DLD1 (cell line): Measurements from ENCODE around the gene ZCCHC17.

ENCODE experiments used
- in situ Hi-C: cut with HindIII; loops from 2 replicates; pipeline ENCODE4 v1.10.0; 2017; ENCODE audit warnings: low sequenced_read_pairs

The ZCCHC17 gene

GRCh38 chr1:31302709-31303441 is 6.0 kb downstream of the ZCCHC17 start:
- in situ Hi-C loops = no loop called here

DNA sequence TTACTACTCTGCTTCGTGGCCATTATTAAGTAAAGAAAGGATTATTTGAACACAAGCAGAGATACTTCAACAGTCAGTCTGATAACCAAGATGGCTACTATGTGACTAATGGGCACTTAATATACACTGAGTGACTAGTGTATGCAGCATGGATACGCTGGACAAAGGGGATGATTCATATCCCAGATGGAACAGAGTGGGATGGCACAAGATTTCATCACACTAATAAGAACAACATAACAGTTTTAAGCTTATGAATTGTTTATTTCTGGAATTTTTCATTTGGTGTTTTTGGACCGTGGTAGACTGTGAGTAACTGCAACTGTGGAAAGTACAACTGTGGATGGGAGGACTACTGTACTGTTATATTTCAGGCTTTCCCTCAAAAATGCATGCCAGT is 9.4 kb downstream of the ZCCHC17 start:
- in situ Hi-C loops = no loop called here

GRCh38 chr1:31308036-31308435 is 11.2 kb downstream of the ZCCHC17 start:
- in situ Hi-C loops = no loop called here

GRCh38 chr1:31310198-31310597 is 13.4 kb downstream of the ZCCHC17 start:
- in situ Hi-C loops = no loop called here

DNA sequence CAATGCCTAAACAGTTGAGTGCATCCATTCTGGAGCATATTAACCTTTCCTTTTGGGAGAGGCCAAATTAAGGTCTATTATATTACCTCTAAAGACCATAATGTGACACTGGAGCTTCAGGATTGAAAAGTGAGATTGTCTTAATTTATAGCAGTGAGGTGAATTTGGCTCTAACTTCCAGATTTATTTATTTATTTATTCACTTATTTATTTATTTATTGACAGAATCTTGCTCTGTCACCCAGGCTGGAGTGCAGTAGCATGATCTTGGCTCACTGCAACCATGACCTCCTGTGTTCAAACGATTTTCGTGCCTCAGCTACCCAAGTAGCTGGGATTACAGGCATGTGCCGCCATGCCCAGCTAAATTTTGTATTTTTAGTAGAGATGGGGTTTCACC is 19.1 kb downstream of the ZCCHC17 start:
- in situ Hi-C loops = no loop called here

GRCh38 chr1:31318146-31318545 is 21.3 kb downstream of the ZCCHC17 start:
- in situ Hi-C loops = no loop called here

GRCh38 chr1:31324093-31324492 is 27.3 kb downstream of the ZCCHC17 start:
- in situ Hi-C loops = no loop called here

DNA sequence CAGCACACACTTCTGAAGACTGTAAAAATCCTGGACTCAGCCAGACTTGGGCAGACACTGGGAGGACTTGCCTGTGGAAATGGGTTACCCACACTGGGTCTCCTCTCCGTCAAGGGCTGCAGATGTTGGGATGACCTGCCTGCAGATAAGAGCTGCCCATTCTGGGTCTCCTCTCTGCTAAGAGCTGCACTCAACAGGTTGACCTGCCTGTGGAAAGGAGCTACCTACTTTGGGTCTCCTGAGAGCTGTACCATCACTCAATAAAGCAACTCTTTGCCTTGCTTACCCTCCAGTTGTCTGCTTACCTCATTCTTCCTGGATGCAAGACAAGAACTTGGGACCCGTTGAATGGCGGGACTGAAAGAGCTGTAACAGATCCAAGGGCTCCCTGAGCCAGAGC is 28.2 kb downstream of the ZCCHC17 start:
- in situ Hi-C loops = no loop called here

GRCh38 chr1:31326461-31326860 is 29.6 kb downstream of the ZCCHC17 start:
- in situ Hi-C loops = no loop called here

- in situ Hi-C loops = no loop called here
Measured at GRCh38 chr1:31327381-31327780, 30.5 kb downstream of the ZCCHC17 start.

DNA sequence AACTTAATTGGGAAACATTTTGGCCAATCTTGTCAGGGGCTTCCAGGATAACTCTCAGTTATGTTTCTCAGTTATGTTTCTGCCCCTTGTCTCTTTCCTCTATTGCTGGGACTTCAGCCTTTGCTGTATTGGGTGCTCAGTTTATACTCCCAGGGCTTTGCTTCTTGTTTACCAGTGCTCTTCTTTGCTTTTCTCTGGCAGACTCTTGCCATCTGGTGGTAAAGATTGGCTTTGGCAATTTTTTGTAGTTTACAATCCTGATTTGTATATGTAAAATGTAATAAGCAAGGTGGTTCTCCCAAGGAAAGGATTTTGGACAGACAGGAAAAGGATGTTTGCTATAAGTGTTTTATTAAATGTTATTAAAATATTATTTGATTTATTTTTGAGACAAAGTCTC is 38.2 kb downstream of the ZCCHC17 start:
- in situ Hi-C loops = no loop called here

- in situ Hi-C loops = no loop called here
Measured at GRCh38 chr1:31336687-31337467, 40.0 kb downstream of the ZCCHC17 start.

DNA sequence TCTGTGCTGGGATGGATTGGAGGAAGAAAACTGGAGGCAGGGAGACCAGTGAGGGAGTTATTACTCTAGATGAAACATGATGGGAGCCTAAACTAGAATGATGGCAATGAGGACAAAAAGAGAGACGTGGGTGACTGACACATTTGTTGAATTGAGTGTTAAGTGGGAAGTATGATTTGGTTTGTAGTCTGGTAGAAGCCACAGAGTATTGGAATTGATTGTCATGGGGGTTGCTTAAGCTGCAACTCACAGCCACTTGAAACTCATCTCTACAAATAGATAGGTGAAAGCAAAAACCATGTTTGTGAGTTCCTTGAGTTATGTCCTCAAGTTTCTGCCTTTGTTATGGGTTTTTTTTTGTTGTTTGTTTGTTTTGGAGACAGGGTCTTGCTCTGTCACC is 47.7 kb downstream of the ZCCHC17 start:
- in situ Hi-C loops = no loop called here

- in situ Hi-C loops = no loop called here
Measured at GRCh38 chr1:31345635-31346034, 48.8 kb downstream of the ZCCHC17 start.

DNA sequence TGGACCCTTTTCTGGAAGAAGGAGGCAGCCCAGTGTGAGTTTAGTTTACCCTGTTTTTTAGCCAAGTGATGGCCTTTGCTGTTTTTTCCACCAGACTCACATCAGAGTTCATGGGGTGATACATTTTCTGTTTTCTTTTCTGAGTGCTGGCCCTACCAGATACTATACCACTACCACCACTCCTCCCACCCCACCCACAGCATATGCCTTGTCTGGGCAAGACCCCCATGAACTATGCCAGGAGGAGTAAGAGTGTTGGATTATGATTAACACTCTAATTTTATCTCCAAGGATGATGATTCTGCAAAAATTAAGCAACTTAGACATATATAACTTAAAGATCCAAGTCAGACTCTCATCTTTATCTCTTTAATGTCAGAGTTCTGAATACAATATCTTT is 50.0 kb downstream of the ZCCHC17 start:
- in situ Hi-C loops = no loop called here

DNA sequence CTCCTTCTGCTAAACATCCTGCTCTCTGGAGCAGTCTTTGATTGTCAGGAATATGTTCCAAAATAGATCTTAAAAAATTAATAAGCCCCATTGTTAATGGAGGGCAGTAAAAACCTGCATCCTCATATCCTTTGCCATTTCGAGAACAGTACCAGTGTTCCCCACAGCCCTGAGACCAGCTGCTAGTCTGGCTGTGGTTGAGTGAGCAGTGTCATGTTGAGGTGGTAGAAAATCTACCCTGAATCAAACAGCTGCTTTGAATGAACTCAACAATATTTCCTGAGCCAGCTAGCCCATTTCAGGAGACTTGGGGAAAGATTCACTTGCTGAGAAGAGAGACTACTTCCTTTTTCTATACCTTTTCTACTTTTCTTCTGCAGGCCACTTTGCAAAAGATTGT is 51.6 kb downstream of the ZCCHC17 start:
- in situ Hi-C loops = no loop called here

DNA sequence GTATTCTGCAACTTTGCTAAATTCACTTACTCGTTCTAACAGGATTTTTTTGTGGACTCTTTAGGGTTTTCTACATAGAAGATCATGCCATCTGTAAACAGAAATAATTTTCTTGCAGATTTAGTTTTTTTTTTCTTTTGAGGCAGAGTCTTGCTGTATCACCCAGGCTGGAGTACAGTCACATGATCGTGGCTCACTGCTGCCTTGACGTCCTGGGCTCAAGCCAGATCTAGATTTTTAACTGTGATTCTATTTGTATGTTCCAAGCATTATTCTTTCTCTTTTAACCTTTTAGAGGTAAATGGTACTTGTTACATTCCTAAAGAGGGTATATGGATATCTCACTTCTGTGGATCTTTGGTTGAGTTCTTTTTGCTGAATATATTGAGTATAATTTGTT is 57.5 kb downstream of the ZCCHC17 start:
- in situ Hi-C loops = loop anchor here (25.0 kb wide), 1 partner anchor 92 kb away; no protein-coding TSS in a partner anchor

- in situ Hi-C loops = loop anchor here (25.0 kb wide), 1 partner anchor 94 kb away; no protein-coding TSS in a partner anchor
Measured at GRCh38 chr1:31356427-31356826, 59.6 kb downstream of the ZCCHC17 start.

DNA sequence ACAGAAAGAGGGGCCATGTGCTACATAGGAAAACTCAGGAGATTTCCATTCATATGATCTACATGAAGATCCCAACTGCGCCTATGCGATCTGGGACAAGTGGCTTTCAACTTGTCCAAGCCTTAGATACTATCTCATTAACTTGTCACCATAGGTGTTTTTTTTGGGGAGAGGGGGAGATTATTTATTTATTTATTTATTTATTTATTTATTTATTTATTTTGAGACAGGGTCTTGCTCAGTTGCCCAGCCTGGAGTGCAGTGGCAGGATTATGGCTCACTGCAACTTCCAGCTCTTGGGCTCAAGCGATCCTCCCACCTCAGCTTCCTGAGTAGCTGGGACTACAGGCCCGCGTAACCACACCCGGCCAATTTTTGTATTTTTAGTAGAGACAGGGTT is 64.8 kb downstream of the ZCCHC17 start:
- in situ Hi-C loops = loop anchor here (25.0 kb wide), 1 partner anchor 99 kb away; no protein-coding TSS in a partner anchor

- in situ Hi-C loops = loop anchor here (25.0 kb wide), 1 partner anchor 100 kb away; no protein-coding TSS in a partner anchor
Measured at GRCh38 chr1:31362032-31362431, 65.2 kb downstream of the ZCCHC17 start.

DNA sequence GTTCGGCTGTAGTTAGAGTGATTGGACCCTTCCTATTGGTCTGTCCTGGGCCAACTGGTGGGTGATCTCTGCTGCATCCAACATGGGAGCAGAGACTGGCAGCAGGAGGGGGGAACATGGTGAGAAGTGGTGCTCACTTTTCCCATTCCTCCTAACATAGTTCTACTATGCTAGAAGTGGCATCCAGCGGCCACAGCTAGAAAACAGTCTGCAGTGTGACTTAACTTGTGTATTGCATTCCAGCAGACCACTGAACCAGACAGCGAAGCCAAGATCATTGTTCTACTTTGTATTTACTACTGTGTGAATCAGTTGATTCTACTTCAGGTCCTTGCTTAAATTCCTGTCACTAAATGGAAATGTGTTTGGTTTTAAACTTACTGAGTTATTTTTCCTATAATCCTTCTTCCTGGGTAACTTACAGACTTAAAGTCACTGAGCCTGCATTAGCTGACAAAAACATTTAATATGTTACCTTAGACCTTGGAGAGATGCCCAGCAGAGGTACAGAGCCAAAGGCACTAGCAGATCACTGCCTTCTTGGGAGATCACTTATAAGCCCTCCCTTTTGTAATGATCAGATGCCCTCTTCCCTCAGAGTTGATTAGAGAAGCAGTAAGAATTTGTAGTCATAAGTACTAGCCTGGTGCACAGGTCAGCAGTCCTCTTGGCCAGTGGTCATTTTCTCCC is 67.9 kb downstream of the ZCCHC17 start:
- in situ Hi-C loops = loop anchor here (25.0 kb wide), 1 partner anchor 102 kb away; no protein-coding TSS in a partner anchor
